ENCODE data around the gene PSMD3. TPM values are rescaled to one million over a fixed set of nuclear protein-coding genes. Genes with fewer than 3 reads are reported as not detected.
A peak's percentile ranks its signal among the peaks of the same experiment; 100 is the strongest.

The PSMD3 gene
- total RNA-seq, 4 donors from 2014 or later = 62.0 to 158 (median 84.7) TPM

GRCh38 chr17:40026816-40027613 lies 46.4 kb downstream of the PSMD3 start:
- H3K4me1 ChIP-seq = peaks cover 0 to 19% of the 10 kb centered on the region in 2 donors
- intact Hi-C loops (cut with DNase I; ENCODE audit: low total_unique reads) = no loop called here
- H3K27ac ChIP-seq = peak overlapping the region; percentile 55 to 65
- peak; percentile 87 to 90 for DNase-seq
- H3K4me3 ChIP-seq = no peak overlapping the region
- no peaks in the 10 kb centered on the region for H3K27me3 ChIP-seq
- H3K36me3 ChIP-seq = no peaks in the 10 kb centered on the region
- no peaks in the 10 kb centered on the region for H3K9me3 ChIP-seq
- TF ChIP-seq CTCF (IDR thresholded peaks at IDR 0.05) (peak; percentile 89 to 92 (median 92)), POLR2A (IDR thresholded peaks at IDR 0.05) (no peak)

- TF ChIP-seq POLR2A (IDR thresholded peaks at IDR 0.05) (no peak), CTCF (IDR thresholded peaks at IDR 0.05) (no peak)
- intact Hi-C loops (cut with DNase I; ENCODE audit: low total_unique reads) = no loop called here
- no peaks in the 10 kb centered on the region for H3K36me3 ChIP-seq
Observed at GRCh38 chr17:40027614-40028012, 47.0 kb downstream of the PSMD3 start.

GRCh38 chr17:40028595-40028994 lies 48.0 kb downstream of the PSMD3 start:
- intact Hi-C loops (cut with DNase I; ENCODE audit: low total_unique reads) = no loop called here
- Histone ChIP-seq H3K9me3 (no peaks in the 10 kb centered on the region), H3K36me3 (no peaks in the 10 kb centered on the region), H3K4me3 (no peak overlapping the region), H3K27me3 (no peaks in the 10 kb centered on the region), H3K4me1 (peaks cover 0 to 4% of the 10 kb centered on the region in 2 donors), H3K27ac (no peak overlapping the region)
- no peak for DNase-seq
- TF ChIP-seq CTCF (IDR thresholded peaks at IDR 0.05) (no peak), POLR2A (IDR thresholded peaks at IDR 0.05) (no peak)

More at GRCh38 chr17:40027614-40028012, 47.0 kb downstream of the PSMD3 start:
- no peak overlapping the region for H3K4me3 ChIP-seq
- H3K27me3 ChIP-seq = no peaks in the 10 kb centered on the region
- H3K4me1 ChIP-seq = peaks cover 0 to 13% of the 10 kb centered on the region in 2 donors
- peak overlapping the region; percentile 55 to 65 for H3K27ac ChIP-seq
- H3K9me3 ChIP-seq = no peaks in the 10 kb centered on the region
- DNase-seq = no peak

- Histone ChIP-seq H3K4me1 (peaks cover 0 to 3% of the 10 kb centered on the region in 2 donors), H3K9me3 (no peaks in the 10 kb centered on the region), H3K4me3 (no peak overlapping the region), H3K27me3 (no peaks in the 10 kb centered on the region), H3K27ac (peak overlapping the region in 1 of 2 donors; percentile 43), H3K36me3 (no peaks in the 10 kb centered on the region)
- no peak for TF ChIP-seq POLR2A (IDR thresholded peaks at IDR 0.05)
- TF ChIP-seq CTCF (IDR thresholded peaks at IDR 0.05) = no peak
- intact Hi-C loops (cut with DNase I; ENCODE audit: low total_unique reads) = no loop called here
- no peak for DNase-seq
Observed at GRCh38 chr17:40031706-40032105, 51.1 kb downstream of the PSMD3 start.
